Measurements from ENCODE around the gene PPP2R1A.
"Not testable (repeated sequence)": the region's sequence is repeated elsewhere in the genome, so short reads cannot be mapped to it uniquely, and the experiment has no call there.

Gene PPP2R1A

GRCh38 chr19:52237771-52238400 is 48.0 kb downstream of the PPP2R1A start:
- DNase-seq (ENCODE audit: low read depth in 2 of 3, low spot score in 2 of 3), result peak in 2 of 3 experiments; percentile 5 to 20

- DNase-seq (ENCODE audit: low read depth in 2 of 3, low spot score in 2 of 3), result no peak
Measured at GRCh38 chr19:52244021-52244420, 54.2 kb downstream of the PPP2R1A start.

GRCh38 chr19:52248241-52248640 is 58.4 kb downstream of the PPP2R1A start:
- no peak for DNase-seq (ENCODE audit: low read depth in 2 of 3, low spot score in 2 of 3)

GRCh38 chr19:52258426-52258825 is 68.6 kb downstream of the PPP2R1A start:
- no peak for DNase-seq (ENCODE audit: low read depth in 2 of 3, low spot score in 2 of 3)

- DNase-seq (ENCODE audit: low read depth in 2 of 3, low spot score in 2 of 3), result not testable (repeated sequence)
Measured at GRCh38 chr19:52265556-52265955, 75.7 kb downstream of the PPP2R1A start.

GRCh38 chr19:52269338-52270261 is 79.7 kb downstream of the PPP2R1A start, which contains the start of gene ZNF766:
Gene ZNF766, plus strand, starts transcription at chr19:52269587. Its CDS starts 27 bp downstream, at chr19:52269614.
- peak; percentile 84 to 90 (median 89) for DNase-seq (ENCODE audit: low read depth in 2 of 3, low spot score in 2 of 3)

- no peak for DNase-seq (ENCODE audit: low read depth in 2 of 3, low spot score in 2 of 3)
Measured at GRCh38 chr19:52270266-52270885, 80.5 kb downstream of the PPP2R1A start.

- no peak for DNase-seq (ENCODE audit: low read depth in 2 of 3, low spot score in 2 of 3)
Measured at GRCh38 chr19:52273301-52273700, 83.4 kb downstream of the PPP2R1A start.

- DNase-seq (ENCODE audit: low read depth in 2 of 3, low spot score in 2 of 3), result no peak
Measured at GRCh38 chr19:52274191-52274590, 84.3 kb downstream of the PPP2R1A start.

- DNase-seq (ENCODE audit: low read depth in 2 of 3, low spot score in 2 of 3), result no peak
Measured at GRCh38 chr19:52275988-52276387, 86.1 kb downstream of the PPP2R1A start.

- no peak for DNase-seq (ENCODE audit: low read depth in 2 of 3, low spot score in 2 of 3)
Measured at GRCh38 chr19:52277471-52277870, 87.6 kb downstream of the PPP2R1A start.

All from activated CD8-positive, alpha-beta memory T cell treated with anti-CD3 and anti-CD28 coated beads for 48 hours (primary cell).